Measurements from ENCODE around the gene FOXN3.
A peak's percentile ranks its signal among the peaks of the same experiment; 100 is the strongest.

FOXN3 gene

GRCh38 chr14:89243286-89243685, 173.7 kb downstream of the FOXN3 start:
- no peak for DNase-seq (ENCODE audit: extremely low read depth, low read depth)
- TF ChIP-seq CTCF (IDR thresholded peaks at IDR 0.05; ENCODE audit: low read depth, low read length) = no peak

GRCh38 chr14:89242652-89243279, 174.3 kb downstream of the FOXN3 start:
- no peak for DNase-seq (ENCODE audit: extremely low read depth, low read depth)
- no peak for TF ChIP-seq CTCF (IDR thresholded peaks at IDR 0.05; ENCODE audit: low read depth, low read length)

GRCh38 chr14:89241934-89242651, 174.9 kb downstream of the FOXN3 start:
- DNase-seq (ENCODE audit: extremely low read depth, low read depth) = no peak
- TF ChIP-seq CTCF (IDR thresholded peaks at IDR 0.05; ENCODE audit: low read depth, low read length) = no peak

- DNase-seq (ENCODE audit: extremely low read depth, low read depth) = no peak
- no peak for TF ChIP-seq CTCF (IDR thresholded peaks at IDR 0.05; ENCODE audit: low read depth, low read length)
Observed at GRCh38 chr14:89241257-89241656, 175.8 kb downstream of the FOXN3 start.

- no peak for DNase-seq (ENCODE audit: extremely low read depth, low read depth)
- no peak for TF ChIP-seq CTCF (IDR thresholded peaks at IDR 0.05; ENCODE audit: low read depth, low read length)
Observed at GRCh38 chr14:89240414-89240813, 176.6 kb downstream of the FOXN3 start.

- no peak for DNase-seq (ENCODE audit: extremely low read depth, low read depth)
- no peak for TF ChIP-seq CTCF (IDR thresholded peaks at IDR 0.05; ENCODE audit: low read depth, low read length)
Observed at GRCh38 chr14:89239023-89239422, 178.0 kb downstream of the FOXN3 start.

GRCh38 chr14:89237921-89238529, 179.0 kb downstream of the FOXN3 start:
- peak; percentile 43 for TF ChIP-seq CTCF (IDR thresholded peaks at IDR 0.05; ENCODE audit: low read depth, low read length)
- peak; percentile 8 for DNase-seq (ENCODE audit: extremely low read depth, low read depth)
